HG02588 (cell line): ENCODE results near the gene CDH13.

Source experiments
- ATAC-seq: cut with Tn5 transposase; IDR thresholded peaks from one replicate; pipeline ENCODE4 v1.9.1; 2021; ENCODE audit warnings: mild to moderate bottlenecking, moderate library complexity; ENCODE audit not compliant: unreplicated experiment

The CDH13 gene

GRCh38 chr16:83269048-83269447 is 642.3 kb downstream of the CDH13 start:
- no peak for ATAC-seq

GRCh38 chr16:83269541-83269940 is 642.8 kb downstream of the CDH13 start:
- ATAC-seq = no peak

- ATAC-seq = no peak
Measured at GRCh38 chr16:83270061-83270460, 643.3 kb downstream of the CDH13 start.

- no peak for ATAC-seq
Measured at GRCh38 chr16:83270640-83271039, 643.9 kb downstream of the CDH13 start.

GRCh38 chr16:83271123-83271522 is 644.4 kb downstream of the CDH13 start:
- no peak for ATAC-seq

- ATAC-seq = no peak
Measured at GRCh38 chr16:83271970-83272575, 645.3 kb downstream of the CDH13 start.

- ATAC-seq = no peak
Measured at GRCh38 chr16:83272843-83273242, 646.1 kb downstream of the CDH13 start.

GRCh38 chr16:83273504-83274173 is 646.9 kb downstream of the CDH13 start:
- no peak for ATAC-seq

- no peak for ATAC-seq
Measured at GRCh38 chr16:83279251-83279650, 652.5 kb downstream of the CDH13 start.

GRCh38 chr16:83285921-83286320 is 659.2 kb downstream of the CDH13 start:
- no peak for ATAC-seq

- ATAC-seq = no peak
Measured at GRCh38 chr16:83296505-83296904, 669.7 kb downstream of the CDH13 start.

- no peak for ATAC-seq
Measured at GRCh38 chr16:83298541-83298940, 671.8 kb downstream of the CDH13 start.

GRCh38 chr16:83300326-83300725 is 673.6 kb downstream of the CDH13 start:
- no peak for ATAC-seq

- no peak for ATAC-seq
Measured at GRCh38 chr16:83301971-83302370, 675.2 kb downstream of the CDH13 start.

- no peak for ATAC-seq
Measured at GRCh38 chr16:83302853-83303252, 676.1 kb downstream of the CDH13 start.

GRCh38 chr16:83305092-83305491 is 678.3 kb downstream of the CDH13 start:
- ATAC-seq = no peak

- no peak for ATAC-seq
Measured at GRCh38 chr16:83306961-83307593, 680.3 kb downstream of the CDH13 start.

- ATAC-seq = no peak
Measured at GRCh38 chr16:83307594-83307992, 680.8 kb downstream of the CDH13 start.

GRCh38 chr16:83308414-83308813 is 681.6 kb downstream of the CDH13 start:
- ATAC-seq = no peak

- no peak for ATAC-seq
Measured at GRCh38 chr16:83310816-83311215, 684.0 kb downstream of the CDH13 start.

- ATAC-seq = no peak
Measured at GRCh38 chr16:83312015-83312717, 685.4 kb downstream of the CDH13 start.
